Renal cortical epithelial cell (primary cell): ENCODE data around the gene SPATA2L. TPM values are rescaled to one million over a fixed set of nuclear protein-coding genes. Genes with fewer than 3 reads are reported as not detected.
"Not testable (repeated sequence)": the region's sequence is repeated elsewhere in the genome, so short reads cannot be mapped to it uniquely, and the experiment has no call there.

Experiments
- DNase-seq: peaks from one replicate; pipeline ENCODE4 v3.0.0-alpha.2; 2011; ENCODE audit warnings: low read depth
- total RNA-seq: library from RNA; depleted of rRNA; stranded (reverse); fragments of >200 nt; gene quantifications from 2 replicates; pipeline ENCODE4 v1.2.3, GENCODE V29; 2014

The SPATA2L gene
- total RNA-seq, 1 donor from 2014 or later: 22.7 TPM

DNA sequence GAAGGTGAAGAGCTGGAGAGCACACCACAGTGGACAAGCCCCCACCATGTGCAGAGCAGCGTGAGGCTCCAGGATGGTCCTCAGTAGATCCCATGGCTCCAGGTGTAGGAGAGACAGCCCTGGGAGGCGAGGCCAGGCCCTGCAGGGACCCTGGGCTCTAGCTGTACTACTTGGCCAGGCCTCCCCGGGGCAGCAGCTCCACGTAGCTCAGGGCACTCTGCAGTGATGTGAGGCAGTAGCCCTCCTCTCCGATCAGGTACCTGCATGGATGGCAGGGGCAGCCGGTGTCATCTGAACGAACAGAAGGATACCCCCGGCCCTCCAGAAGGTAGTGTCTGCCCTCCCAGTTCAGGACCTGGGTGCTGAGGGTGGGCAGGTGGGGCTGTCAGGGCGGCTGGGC, 6.2 kb upstream of the SPATA2L start:
- DNase-seq: no peak

DNA sequence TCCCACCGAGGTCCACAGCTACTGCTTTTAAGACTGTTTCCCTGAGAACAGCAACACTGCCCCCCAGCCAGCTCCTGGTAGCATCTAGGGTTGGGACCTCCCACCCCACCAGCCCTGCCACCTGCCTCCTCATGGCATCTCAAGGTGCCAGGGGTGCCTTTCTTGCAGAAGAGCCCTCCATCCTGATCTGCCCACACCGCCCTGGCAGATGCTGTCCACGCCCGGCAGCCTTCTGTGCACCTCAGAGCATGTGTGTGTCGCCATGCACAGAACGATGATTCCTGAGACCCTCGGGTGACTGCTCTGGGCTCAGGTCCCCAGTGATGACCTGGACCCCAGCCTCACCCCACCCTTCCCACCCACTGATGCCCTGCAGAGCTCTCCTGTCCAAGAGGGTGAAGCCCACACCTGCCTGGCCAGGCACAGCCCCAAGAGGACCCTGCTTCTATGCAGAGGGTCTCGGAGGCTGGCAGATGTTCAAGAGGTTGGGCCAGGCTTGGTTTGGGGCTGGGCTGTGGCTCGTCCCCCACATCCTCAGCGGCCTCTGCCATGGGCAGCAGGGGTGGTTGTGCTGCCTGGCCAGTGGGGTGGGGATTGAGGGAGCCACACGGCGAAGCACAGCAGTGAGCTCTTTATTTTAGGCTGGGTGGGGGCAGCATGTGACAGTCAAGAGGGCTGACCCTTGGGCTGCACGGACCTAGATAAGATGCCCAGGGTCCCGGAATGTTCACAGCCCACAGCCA, 5.2 kb upstream of the SPATA2L start:
- no peak for DNase-seq

DNA sequence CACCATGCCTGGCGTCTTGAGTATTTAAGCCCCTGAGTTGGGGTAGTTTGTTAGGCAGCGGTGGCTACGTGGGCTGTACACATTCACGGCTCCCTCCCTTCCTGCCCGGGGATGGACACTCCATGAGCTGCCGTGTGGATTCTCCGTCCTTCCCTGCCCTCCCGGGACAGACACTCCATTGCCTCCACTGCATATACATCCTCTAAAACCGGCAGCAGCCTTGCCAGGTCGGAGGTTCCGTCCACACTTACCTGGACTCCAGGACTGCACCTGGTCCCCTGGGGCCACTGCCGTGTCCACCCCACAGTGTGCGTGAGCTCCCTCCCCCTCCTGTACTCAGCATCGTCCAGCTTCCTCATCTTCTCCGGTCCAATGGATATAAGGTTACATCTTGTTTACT, 3.5 kb upstream of the SPATA2L start:
- DNase-seq: no peak

- DNase-seq: no peak
Observed at GRCh38 chr16:89704281-89704680, 2.8 kb upstream of the SPATA2L start.

DNA sequence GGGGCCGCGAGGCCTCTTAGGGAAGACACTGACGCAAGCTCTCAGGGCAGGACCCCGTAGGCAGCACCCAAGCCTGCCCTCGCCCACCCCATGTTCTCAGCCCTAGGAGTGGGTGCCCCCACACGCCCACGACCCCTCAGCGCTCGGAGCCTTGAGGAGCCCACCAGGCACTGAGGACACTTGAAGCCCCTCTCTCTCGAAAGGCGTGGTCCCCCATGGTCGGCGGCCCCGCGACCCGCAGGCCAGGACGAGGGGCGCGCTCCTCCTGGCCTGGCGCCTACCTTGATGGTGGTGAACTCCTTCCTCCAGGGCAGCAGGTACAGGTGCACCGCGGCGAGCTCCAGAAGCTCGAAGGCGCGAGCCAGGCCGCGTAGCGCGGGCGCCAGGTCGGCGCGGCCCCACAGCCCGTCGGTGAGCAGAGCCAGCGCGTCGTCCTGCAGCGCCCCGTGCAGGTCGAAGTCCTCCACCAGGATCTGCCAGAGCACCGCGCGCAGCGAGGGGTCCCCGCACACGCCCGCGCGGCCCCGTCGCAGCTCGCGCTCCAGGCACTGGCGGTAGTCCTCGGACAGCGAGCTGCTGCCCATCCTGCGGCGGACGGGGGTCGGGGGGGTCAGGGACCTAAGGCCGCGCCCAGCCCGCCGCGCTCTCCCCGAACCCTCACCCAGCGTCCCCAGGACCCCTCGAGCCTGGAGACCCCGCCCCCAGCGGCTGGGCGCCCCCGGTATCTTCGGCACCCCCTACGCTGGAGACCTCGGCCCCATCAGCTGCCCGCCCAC, 668 bp downstream of the SPATA2L start:
- peak; percentile 34 for DNase-seq

DNA sequence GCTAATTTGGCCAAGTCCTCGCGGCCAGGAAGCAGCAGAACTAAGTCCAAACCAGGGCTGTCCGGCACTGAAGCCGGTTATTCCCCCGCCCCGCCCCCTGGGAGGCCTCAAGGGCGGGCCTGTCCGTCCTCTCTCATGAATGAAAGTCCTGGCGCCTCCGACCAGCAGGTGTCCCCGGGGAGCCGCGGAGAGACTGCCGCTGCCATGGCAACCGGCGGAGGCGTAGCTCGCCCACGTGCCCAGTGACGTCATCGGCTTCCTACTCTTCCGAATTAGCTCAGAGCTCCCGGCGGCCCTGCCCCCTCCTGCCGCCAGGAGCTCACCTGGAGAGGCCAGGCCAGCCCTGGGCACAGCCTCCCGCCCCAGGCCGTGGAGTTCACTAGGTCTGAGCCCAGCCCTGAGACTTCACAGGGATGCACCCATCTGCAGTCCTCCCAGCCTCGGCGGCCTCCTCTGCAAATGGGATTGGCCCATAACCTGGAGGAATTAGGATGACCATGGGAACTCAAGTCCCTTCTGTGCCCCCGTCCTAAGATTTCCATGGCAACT, 1.3 kb downstream of the SPATA2L start:
- peak; percentile 93 for DNase-seq

DNA sequence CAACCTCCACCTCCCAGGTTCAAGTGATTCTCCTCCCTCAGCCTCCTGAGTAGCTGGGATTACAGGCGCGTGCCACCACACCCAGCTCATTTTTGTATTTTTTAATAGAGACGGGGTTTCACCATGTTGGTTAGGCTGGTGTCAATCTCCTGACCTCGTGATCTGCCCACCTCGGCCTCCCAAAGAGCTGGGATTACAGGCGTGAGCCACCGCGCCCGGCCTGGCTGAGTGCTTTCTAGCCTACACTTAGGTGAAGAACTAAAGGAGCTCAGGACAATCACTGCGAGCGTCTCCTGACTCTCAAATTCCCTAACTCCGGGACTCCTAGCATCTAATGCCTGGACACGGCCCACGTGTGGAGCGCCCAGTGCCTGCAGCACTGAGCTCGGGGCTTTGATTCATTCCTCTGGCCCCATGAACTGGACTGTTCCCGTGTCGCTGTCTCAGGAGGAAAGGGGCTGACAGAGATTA, 1.8 kb downstream of the SPATA2L start:
- DNase-seq: not testable (repeated sequence)

DNA sequence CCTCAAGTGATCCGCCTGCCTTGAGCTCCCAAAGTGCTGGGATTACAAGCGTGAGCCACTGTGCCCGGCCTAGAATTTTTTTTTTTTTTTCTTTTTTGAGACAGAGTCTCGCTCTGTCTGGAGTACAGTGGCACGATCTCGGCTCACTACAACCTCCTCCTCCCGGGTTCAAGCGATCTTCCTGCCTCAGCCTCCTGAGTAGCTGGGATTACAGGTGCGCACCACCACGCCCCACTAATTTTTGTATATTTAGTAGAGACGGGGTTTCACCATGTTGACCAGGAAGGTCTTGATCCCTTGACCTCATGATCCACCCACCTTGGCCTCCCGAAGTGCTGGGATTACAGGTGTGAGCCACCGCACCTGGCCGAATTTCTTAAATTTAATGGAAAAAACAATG, 2.8 kb downstream of the SPATA2L start:
- DNase-seq: not testable (repeated sequence)

DNA sequence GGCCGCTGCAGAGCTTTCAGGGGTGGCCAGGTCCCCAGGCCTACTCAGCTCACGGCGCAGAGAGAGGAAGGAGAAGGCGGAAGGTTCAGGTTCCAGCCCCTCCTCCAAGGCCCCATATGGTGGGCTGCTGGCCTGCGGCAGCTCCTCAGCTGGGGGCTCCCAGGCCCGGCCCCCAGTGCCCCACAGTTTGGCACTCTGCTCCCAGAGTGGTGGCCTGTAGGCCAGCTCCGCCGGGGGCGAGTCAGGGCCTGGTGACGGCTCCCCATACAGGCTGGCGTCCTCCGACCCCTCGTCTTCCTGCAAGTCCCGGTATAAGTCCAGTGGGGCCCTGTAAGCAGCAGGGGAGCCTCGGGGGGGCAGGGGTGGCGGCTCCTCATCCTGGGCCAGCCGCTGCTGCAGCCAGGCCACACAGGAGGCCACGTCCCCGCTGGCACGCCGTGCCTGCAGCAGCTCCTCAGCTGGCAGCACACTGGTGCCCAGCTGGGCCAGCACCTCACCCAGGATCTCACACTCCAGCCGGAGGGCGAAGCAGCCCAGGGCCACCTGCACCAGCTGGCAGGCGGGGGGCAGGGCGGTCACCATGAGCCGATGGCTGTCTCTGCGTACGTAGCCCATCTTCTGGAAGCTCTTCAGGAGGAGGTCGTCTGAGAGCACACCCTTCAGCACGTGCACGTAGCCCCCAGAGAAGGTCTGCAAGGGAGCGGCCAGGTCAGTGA, 3.7 kb downstream of the SPATA2L start:
- no peak for DNase-seq

DNA sequence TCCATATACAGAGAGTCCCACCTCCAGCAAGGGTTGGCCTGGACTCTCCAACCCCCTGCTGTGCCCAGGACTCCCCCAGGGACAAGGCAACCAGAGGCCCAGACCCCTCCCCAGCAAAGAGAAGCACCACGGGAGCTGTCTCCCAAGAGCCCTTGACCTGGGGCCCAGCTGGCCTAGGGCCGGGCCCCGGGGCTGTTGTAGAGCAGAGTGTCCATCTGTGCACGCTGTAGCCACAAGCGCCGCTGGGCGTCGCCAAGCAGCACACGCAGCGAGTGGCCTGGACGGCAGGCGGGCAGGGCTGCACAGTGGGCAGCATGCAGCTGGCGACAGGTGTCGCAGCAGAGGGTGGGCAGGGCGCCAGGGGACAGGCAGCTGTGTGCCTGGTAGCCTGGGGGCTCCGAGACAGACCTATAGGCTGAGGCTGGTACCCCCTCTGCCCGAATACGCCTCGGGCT, 4.3 kb downstream of the SPATA2L start:
- no peak for DNase-seq

GRCh38 chr16:89696670-89697128, 4.8 kb downstream of the SPATA2L start:
- no peak for DNase-seq

- DNase-seq: no peak
Observed at GRCh38 chr16:89695875-89696669, 5.4 kb downstream of the SPATA2L start.

DNA sequence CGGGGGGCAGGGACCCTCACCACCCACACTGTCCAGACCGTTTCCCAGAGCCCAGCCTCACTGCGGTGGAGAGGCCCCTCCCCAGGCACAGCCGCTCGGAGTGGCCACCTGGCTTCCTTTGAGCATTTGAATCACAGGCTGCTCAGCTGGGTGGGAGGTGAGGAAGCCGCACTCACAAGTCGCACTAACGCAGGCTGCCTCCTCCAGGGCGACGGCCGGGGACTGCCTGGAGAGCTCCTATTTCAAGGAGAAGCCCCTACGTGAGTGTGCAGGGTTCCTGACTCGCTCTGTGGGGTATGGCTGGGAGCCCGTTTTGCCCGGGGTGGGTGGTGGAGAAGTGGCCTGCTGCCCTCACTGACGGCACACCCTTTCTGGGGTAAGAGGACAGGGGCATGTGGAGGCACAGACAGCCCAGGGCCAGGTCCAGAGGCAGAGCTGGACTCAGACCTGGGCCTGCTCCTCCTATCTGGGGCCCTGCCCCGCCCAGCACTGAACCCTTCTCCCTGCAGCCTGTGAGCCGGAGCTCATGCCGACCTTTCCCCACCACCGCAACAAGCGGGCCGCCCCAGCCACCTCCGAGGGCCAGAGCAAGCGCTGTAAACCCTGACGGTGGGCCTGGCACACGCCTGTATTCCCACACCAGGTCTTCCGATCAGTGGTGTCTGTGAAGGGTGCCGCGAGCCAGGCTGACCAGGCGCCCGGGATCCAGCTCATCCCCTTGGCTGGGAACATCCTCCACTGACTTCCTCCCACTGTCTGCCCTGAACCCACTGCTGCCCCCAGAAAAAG, 6.2 kb downstream of the SPATA2L start:
- DNase-seq: no peak

DNA sequence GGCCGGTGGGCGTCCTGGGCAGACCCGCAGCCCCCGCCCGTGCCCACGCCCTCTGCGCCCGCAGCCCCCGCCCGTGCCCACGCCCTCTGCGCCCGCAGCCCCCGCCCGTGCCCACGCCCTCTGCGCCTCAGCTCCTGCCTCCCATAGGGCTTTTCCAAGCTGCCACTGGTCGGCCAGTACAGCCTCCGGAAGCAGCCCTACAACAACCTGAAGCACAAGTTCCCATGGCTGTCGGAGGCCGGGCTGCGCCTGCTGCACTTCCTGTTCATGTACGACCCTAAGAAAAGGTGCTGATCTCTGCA, 6.8 kb downstream of the SPATA2L start:
- DNase-seq: not testable (repeated sequence)

DNA sequence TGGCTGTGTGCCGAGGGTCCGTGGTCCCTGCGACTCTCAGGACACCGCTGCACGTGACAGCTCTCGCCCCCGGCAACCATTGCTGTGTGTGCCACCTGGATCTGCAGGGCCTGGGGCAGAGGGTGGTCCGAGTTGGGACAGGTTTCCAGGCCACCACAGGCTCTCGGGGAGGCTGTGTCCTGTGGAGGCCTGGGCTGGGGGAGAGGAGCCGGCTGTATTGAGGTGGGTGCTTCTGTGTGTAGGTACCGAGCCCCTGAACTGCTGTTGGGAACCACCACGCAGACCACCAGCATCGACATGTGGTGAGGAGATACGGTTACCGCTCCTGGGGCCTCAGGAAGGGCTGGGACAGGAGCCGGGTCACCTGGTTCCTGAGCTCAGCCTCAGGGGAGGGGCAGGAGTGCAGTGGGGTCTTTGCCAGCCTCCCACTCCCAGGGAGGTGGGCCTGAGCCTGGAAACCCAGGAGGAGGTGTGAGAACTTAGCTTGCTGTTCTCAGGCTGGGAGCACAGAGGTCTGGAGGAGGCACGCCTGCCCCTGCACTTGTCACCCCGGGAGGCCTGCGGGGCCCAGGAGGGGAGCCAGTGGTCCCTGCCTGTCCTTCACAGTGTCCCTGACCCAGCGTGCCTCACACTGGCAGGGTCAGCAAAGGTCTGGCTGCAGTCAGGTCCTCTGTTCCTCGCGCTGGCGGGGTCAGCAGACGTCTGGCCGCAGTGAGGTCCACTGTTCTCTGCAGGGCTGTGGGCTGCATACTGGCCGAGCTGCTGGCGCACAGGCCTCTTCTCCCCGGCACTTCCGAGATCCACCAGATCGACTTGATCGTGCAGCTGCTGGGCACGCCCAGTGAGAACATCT, 7.3 kb downstream of the SPATA2L start:
- DNase-seq: no peak

DNA sequence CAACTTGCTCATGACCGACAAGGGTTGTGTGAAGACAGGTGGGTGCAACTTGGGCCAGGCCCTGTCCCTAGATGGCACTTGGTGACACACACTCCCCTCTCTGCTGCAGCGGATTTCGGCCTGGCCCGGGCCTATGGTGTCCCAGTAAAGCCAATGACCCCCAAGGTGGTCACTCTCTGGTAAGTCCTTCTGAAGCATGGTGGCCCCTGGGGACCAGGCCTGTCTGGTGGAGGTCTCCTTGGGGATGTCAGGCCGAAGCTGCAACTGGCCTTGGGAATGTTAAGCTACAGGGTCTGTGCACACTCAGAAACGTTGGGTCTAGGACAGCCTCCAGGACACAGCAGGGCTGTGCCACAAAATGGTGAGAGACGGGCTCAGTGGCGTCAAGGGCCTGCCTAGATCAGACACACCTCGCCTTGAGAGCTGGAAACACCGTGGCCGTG, 8.2 kb downstream of the SPATA2L start:
- DNase-seq: no peak

DNA sequence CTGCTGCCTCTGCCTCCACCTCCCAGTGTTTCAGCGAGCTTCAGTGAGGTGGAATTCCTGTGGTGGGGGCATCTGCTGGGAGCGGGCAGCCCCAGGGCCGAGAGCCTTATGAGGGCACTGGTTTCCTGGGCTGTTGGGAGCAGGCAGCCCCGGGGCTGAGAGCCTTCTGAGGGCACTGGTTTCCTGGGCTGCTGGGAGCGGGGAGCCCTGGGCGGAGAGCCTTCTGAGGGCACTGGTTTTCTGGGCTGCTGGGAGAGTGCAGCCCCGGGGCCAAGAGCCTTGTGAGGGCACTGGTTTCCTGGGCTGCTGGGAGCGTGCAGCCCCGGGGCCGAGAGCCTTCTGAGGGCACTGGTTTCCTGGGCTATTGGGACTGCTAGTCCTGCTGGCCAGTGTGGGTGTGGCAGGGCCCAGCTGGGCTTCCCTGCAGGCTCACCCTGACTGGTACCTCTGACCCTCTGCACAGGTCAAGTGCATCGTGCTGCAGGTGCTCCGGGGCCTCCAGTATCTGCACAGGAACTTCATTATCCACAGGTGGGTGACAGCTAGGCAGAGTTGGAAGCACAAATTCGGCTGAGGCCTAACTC, 9.4 kb downstream of the SPATA2L start:
- no peak for DNase-seq

GRCh38 chr16:89691231-89691985, 10.1 kb downstream of the SPATA2L start:
- no peak for DNase-seq
